Measurements from ENCODE around the gene STK39. TPM values are rescaled to one million over a fixed set of nuclear protein-coding genes. Genes with fewer than 3 reads are reported as not detected.

The STK39 gene
- total RNA-seq, 2 experiments from 2014 or later = 17.7 to 41.1 TPM

- Histone ChIP-seq H3K4me1 (ENCODE audit: insufficient read depth, low read length, poor library complexity, severe bottlenecking) (no peaks in the 10 kb centered on the region), H3K27ac (ENCODE audit: low read depth, low read length, poor library complexity, severe bottlenecking) (no peak overlapping the region), H3K36me3 (ENCODE audit: insufficient read depth, low read length) (no peaks in the 10 kb centered on the region), H3K4me2 (ENCODE audit: low read length) (no peak overlapping the region), H3K9me3 (ENCODE audit: low read length) (no peaks in the 10 kb centered on the region), H3K4me3 (ENCODE audit: low read depth, low read length, poor library complexity, severe bottlenecking) (no peak overlapping the region), H4K20me1 (ENCODE audit: insufficient read depth, low read length) (no peaks in the 10 kb centered on the region), H3K79me2 (ENCODE audit: insufficient read depth, low read depth, low read length) (no peaks in the 10 kb centered on the region), H3K9me2 (ENCODE audit: insufficient read depth, low read length) (no peaks in the 10 kb centered on the region), H2AFZ (ENCODE audit: low read length) (no peak overlapping the region)
- TF ChIP-seq EZH2phosphoT487 (IDR thresholded peaks at IDR 0.05; ENCODE audit: borderline replicate concordance, low read depth, low read length) = no peak
- TF ChIP-seq, protein P1, sequence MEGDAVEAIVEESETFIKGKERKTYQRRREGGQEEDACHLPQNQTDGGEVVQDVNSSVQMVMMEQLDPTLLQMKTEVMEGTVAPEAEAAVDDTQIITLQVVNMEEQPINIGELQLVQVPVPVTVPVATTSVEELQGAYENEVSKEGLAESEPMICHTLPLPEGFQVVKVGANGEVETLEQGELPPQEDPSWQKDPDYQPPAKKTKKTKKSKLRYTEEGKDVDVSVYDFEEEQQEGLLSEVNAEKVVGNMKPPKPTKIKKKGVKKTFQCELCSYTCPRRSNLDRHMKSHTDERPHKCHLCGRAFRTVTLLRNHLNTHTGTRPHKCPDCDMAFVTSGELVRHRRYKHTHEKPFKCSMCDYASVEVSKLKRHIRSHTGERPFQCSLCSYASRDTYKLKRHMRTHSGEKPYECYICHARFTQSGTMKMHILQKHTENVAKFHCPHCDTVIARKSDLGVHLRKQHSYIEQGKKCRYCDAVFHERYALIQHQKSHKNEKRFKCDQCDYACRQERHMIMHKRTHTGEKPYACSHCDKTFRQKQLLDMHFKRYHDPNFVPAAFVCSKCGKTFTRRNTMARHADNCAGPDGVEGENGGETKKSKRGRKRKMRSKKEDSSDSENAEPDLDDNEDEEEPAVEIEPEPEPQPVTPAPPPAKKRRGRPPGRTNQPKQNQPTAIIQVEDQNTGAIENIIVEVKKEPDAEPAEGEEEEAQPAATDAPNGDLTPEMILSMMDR (conservative IDR thresholded peaks at IDR 0.05; ENCODE audit: low read length) = no peak
- POLR2A ChIA-PET = interaction anchor here (0.6 to 1.1 kb wide), 4 partner anchors 9 to 73 kb away, joined by 3 to 5 read pairs (median 4); no protein-coding TSS in a partner anchor
- intact Hi-C loops (cut with micrococcal nuclease; ENCODE audit: unreplicated experiment) = no loop called here
- no peak for DNase-seq (ENCODE audit: low spot score)
- CTCF ChIA-PET (ENCODE audit: unreplicated experiment) = no interaction called here
- no TSS peak for BruUV-seq (replicated peaks)
Observed at GRCh38 chr2:167990062-167990461, 257.3 kb downstream of the STK39 start.

DNA sequence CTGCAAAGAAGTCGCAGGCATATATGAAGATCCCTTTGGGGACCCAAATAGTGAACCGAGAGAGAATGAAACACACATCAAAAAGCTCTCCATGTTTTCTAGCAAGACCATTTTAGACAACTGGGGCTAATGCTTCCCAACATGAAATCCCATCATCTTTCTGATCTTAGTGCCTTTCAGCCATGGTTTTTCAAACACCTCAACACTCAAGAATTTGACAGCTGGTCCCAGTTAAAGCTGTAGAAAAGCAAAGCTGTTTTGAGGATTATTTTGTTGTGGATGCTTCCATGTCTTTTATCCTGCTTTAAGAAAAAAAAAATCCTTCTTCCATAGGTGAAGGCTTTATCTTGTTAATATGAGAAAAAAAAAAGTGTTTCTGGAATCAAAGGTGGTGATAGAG is 259.1 kb downstream of the STK39 start:
- Histone ChIP-seq H3K9me3 (ENCODE audit: low read length) (no peaks in the 10 kb centered on the region), H2AFZ (ENCODE audit: low read length) (no peak overlapping the region), H3K4me2 (ENCODE audit: low read length) (no peak overlapping the region), H4K20me1 (ENCODE audit: insufficient read depth, low read length) (no peaks in the 10 kb centered on the region), H3K36me3 (ENCODE audit: insufficient read depth, low read length) (no peaks in the 10 kb centered on the region), H3K27ac (ENCODE audit: low read depth, low read length, poor library complexity, severe bottlenecking) (no peak overlapping the region), H3K4me3 (ENCODE audit: low read depth, low read length, poor library complexity, severe bottlenecking) (no peak overlapping the region), H3K79me2 (ENCODE audit: insufficient read depth, low read depth, low read length) (no peaks in the 10 kb centered on the region), H3K4me1 (ENCODE audit: insufficient read depth, low read length, poor library complexity, severe bottlenecking) (no peaks in the 10 kb centered on the region), H3K9me2 (ENCODE audit: insufficient read depth, low read length) (no peaks in the 10 kb centered on the region)
- no peak for DNase-seq (ENCODE audit: low spot score)
- POLR2A ChIA-PET = interaction anchor here (0.9 kb wide), 1 partner anchor 29 kb away, joined by 3 read pairs; no protein-coding TSS in a partner anchor
- no peak for TF ChIP-seq EZH2phosphoT487 (IDR thresholded peaks at IDR 0.05; ENCODE audit: borderline replicate concordance, low read depth, low read length)
- TF ChIP-seq, protein P1 (conservative IDR thresholded peaks at IDR 0.05; ENCODE audit: low read length) = no peak
- CTCF ChIA-PET (ENCODE audit: unreplicated experiment) = interaction anchor here (0.9 kb wide), 1 partner anchor 13 kb away, joined by 3 read pairs; no protein-coding TSS in a partner anchor
- BruUV-seq (replicated peaks) = no TSS peak
- intact Hi-C loops (cut with micrococcal nuclease; ENCODE audit: unreplicated experiment) = no loop called here

GRCh38 chr2:167987558-167987957 is 259.8 kb downstream of the STK39 start:
- BruUV-seq (replicated peaks) = no TSS peak
- H3K4me2 ChIP-seq (ENCODE audit: low read length) = no peak overlapping the region
- no peak overlapping the region for H3K4me3 ChIP-seq (ENCODE audit: low read depth, low read length, poor library complexity, severe bottlenecking)
- H3K9me3 ChIP-seq (ENCODE audit: low read length) = no peaks in the 10 kb centered on the region
- ChIA-PET POLR2A (interaction anchor here (0.6 kb wide), 2 partner anchors 96 to 1117 kb away, joined by 3 to 4 read pairs; no protein-coding TSS in a partner anchor), CTCF (ENCODE audit: unreplicated experiment) (no interaction called here)
- no peaks in the 10 kb centered on the region for H3K4me1 ChIP-seq (ENCODE audit: insufficient read depth, low read length, poor library complexity, severe bottlenecking)
- intact Hi-C loops (cut with micrococcal nuclease; ENCODE audit: unreplicated experiment) = no loop called here
- H3K9me2 ChIP-seq (ENCODE audit: insufficient read depth, low read length) = no peaks in the 10 kb centered on the region
- H4K20me1 ChIP-seq (ENCODE audit: insufficient read depth, low read length) = no peaks in the 10 kb centered on the region
- H3K27ac ChIP-seq (ENCODE audit: low read depth, low read length, poor library complexity, severe bottlenecking) = no peak overlapping the region
- no peak for DNase-seq (ENCODE audit: low spot score)
- H3K36me3 ChIP-seq (ENCODE audit: insufficient read depth, low read length) = no peaks in the 10 kb centered on the region
- H3K79me2 ChIP-seq (ENCODE audit: insufficient read depth, low read depth, low read length) = no peaks in the 10 kb centered on the region
- TF ChIP-seq, protein P1 (conservative IDR thresholded peaks at IDR 0.05; ENCODE audit: low read length) = no peak
- no peak for TF ChIP-seq EZH2phosphoT487 (IDR thresholded peaks at IDR 0.05; ENCODE audit: borderline replicate concordance, low read depth, low read length)
- no peak overlapping the region for H2AFZ ChIP-seq (ENCODE audit: low read length)
